DMS114 treated with DMSO at 0.1 percent for 48 hours (cell line): ENCODE data around the gene KIF12.
"Not testable (repeated sequence)": the region's sequence is repeated elsewhere in the genome, so short reads cannot be mapped to it uniquely, and the experiment has no call there.

ENCODE experiments used
- DNase-seq: peaks from one replicate; lab custom pipeline; 2025; ENCODE audit not compliant: unreplicated experiment; lab: John Stamatoyannopoulos, UW

KIF12 gene

GRCh38 chr9:114049441-114050225 lies 49.5 kb downstream of the KIF12 start:
- DNase-seq, result no peak

GRCh38 chr9:114048533-114049415 lies 50.3 kb downstream of the KIF12 start:
- DNase-seq, result no peak

DNA sequence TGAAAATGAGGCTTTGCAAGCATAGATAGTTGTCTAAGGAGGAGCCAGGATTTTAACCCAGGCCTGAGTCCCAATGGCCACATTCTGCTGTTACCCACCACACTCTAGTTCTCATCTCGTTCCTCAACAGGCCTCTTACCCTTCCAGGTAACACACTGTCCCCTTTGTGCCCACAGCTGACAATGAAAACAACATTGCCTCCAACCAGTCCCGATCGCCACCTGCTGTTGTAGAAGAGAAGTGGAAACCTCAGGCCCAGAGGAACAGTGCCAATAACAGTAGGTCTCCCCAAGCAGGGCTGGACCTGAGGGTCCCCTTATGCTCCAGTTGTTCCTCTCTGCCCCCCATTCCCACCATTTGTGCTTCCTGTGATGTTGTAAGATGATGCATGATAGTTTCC lies 51.4 kb downstream of the KIF12 start:
- no peak for DNase-seq

- no peak for DNase-seq
These were observed 52.2 kb downstream of the KIF12 start for GRCh38 chr9:114046875-114047274.

GRCh38 chr9:114046237-114046755 lies 52.8 kb downstream of the KIF12 start:
- no peak for DNase-seq

- not testable (repeated sequence) for DNase-seq
These were observed 55.4 kb downstream of the KIF12 start for GRCh38 chr9:114043660-114044059.
